OCI-LY3 (cell line): Measurements from ENCODE around the gene TFAP2D.

Source experiments
- H2AFZ ChIP-seq: fragments of 200-600, 300-600 bp; shearing (Covaris generic); 2 replicates; pipeline ENCODE4 v1.6.0; 2014; ENCODE audit warnings: antibody characterized with exemption, low read depth, low read length
- H3K27ac ChIP-seq: fragments of 200-600, 300-600 bp; sonication (generic); 2 replicates; pipeline ENCODE4 v1.5.1; 2014; ENCODE audit warnings: mild to moderate bottlenecking, low read length, moderate library complexity, mixed read lengths
- H3K27me3 ChIP-seq: fragments of 200-600, 300-600 bp; sonication (generic); 2 replicates; pipeline ENCODE4 v1.6.1; 2014; ENCODE audit warnings: low read depth, low read length, mixed read lengths
- H3K36me3 ChIP-seq: fragments of 200-600, 300-600 bp; sonication (generic); replicated peaks from 2 replicates; pipeline ENCODE3; 2014; ENCODE audit warnings: low read depth, low read length, mixed read lengths
- H3K4me1 ChIP-seq: fragments of 300-600, 200-600 bp; sonication (generic); 2 replicates; pipeline ENCODE4 v1.6.1; 2014; ENCODE audit warnings: low read length, mixed read lengths
- H3K4me2 ChIP-seq: fragments of 200-600, 300-600 bp; sonication (generic); 2 replicates; pipeline ENCODE4 v1.6.1; 2014; ENCODE audit warnings: low read length, mixed read lengths
- H3K4me3 ChIP-seq: fragments of 300-600, 200-600 bp; sonication (generic); 2 replicates; pipeline ENCODE4 v1.5.1; 2014; ENCODE audit warnings: antibody characterized with exemption, mild to moderate bottlenecking, low read length, moderate library complexity
- H3K79me2 ChIP-seq: fragments of 300-600, 200-600 bp; shearing (Covaris generic); 2 replicates; pipeline ENCODE4 v1.6.1; 2014; ENCODE audit warnings: mild to moderate bottlenecking, low read length, mixed read lengths
- H3K9ac ChIP-seq: fragments of 300-600, 200-600 bp; shearing (Covaris generic); 2 replicates; pipeline ENCODE4 v1.6.0; 2014; ENCODE audit warnings: mild to moderate bottlenecking, low read length, moderate library complexity
- H3K9me3 ChIP-seq: fragments of 200-600, 300-600 bp; shearing (Covaris generic); 2 replicates; pipeline ENCODE4 v1.6.1; 2014; ENCODE audit warnings: low read length, mixed read lengths; ENCODE audit not compliant: insufficient read depth
- H4K20me1 ChIP-seq: fragments of 200-600, 300-600 bp; sonication (generic); 2 replicates; pipeline ENCODE4 v1.6.1; 2016; ENCODE audit warnings: low read length, mixed read lengths; ENCODE audit not compliant: insufficient read depth
- EZH2phosphoT487 ChIP-seq: fragments of 200-600 bp; shearing (Covaris generic); IDR thresholded peaks from 2 replicates; pipeline ENCODE4 v1.6.1; 2018; ENCODE audit warnings: antibody characterized with exemption, mixed run types, low read depth
- TF ChIP-seq, protein P1 (sequence below): fragments of 200-600, 300-600 bp; sonication (generic); IDR thresholded peaks from 2 replicates; pipeline ENCODE4 v1.5.1; 2014; ENCODE audit warnings: antibody characterized with exemption, low read length, low read depth

The TFAP2D gene

DNA sequence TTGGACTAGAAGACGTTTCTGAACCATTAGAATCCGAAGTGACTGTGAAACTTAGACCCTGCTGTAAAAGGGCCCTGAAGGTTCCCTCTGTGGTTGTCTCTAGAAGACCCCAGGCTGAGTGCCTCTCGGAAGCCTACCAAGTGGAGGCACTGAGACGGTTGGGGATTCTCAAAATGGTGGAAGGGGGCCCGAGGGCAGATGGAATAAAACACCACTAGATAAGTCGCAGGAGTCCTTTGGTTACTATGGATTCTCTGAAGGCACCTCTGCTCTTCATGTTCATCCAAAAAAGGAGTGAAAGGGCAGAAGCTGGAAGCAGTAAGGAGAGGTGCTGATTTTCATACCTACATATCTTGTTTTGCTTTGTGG lies 4.0 kb upstream of the TFAP2D start:
- no peaks in the 10 kb centered on the region for H3K36me3 ChIP-seq
- H3K27me3 ChIP-seq, result no peaks in the 10 kb centered on the region
- no peak for TF ChIP-seq EZH2phosphoT487
- TF ChIP-seq, protein P1, sequence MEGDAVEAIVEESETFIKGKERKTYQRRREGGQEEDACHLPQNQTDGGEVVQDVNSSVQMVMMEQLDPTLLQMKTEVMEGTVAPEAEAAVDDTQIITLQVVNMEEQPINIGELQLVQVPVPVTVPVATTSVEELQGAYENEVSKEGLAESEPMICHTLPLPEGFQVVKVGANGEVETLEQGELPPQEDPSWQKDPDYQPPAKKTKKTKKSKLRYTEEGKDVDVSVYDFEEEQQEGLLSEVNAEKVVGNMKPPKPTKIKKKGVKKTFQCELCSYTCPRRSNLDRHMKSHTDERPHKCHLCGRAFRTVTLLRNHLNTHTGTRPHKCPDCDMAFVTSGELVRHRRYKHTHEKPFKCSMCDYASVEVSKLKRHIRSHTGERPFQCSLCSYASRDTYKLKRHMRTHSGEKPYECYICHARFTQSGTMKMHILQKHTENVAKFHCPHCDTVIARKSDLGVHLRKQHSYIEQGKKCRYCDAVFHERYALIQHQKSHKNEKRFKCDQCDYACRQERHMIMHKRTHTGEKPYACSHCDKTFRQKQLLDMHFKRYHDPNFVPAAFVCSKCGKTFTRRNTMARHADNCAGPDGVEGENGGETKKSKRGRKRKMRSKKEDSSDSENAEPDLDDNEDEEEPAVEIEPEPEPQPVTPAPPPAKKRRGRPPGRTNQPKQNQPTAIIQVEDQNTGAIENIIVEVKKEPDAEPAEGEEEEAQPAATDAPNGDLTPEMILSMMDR, result no peak
- H3K9me3 ChIP-seq, result no peaks in the 10 kb centered on the region
- H3K9ac ChIP-seq, result no peak overlapping the region
- H4K20me1 ChIP-seq, result no peaks in the 10 kb centered on the region
- no peak overlapping the region for H3K4me2 ChIP-seq
- H3K79me2 ChIP-seq, result no peaks in the 10 kb centered on the region
- H3K4me3 ChIP-seq, result no peak overlapping the region
- no peak overlapping the region for H2AFZ ChIP-seq
- H3K27ac ChIP-seq, result no peak overlapping the region
- H3K4me1 ChIP-seq, result no peaks in the 10 kb centered on the region

DNA sequence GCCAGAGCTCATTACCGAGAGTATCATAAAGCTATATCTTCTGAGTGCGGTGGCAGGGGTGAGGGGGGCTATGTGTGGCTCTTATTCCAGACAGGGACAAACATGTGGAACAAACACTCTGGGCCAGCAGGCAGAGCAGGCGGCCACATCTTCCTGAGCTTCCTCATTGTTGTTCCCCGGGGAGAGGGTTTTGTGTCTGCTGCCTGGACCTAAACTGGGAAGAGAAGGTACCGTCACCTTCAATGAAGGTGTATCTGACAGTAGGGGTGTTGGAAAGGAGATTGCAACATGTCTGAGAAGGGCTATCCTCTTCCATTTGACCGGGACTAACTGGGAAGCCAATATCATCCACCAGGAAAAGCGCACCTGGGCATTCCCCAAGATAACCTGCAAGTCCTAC lies 1.6 kb upstream of the TFAP2D start:
- TF ChIP-seq, protein P1, result no peak
- no peak for TF ChIP-seq EZH2phosphoT487

DNA sequence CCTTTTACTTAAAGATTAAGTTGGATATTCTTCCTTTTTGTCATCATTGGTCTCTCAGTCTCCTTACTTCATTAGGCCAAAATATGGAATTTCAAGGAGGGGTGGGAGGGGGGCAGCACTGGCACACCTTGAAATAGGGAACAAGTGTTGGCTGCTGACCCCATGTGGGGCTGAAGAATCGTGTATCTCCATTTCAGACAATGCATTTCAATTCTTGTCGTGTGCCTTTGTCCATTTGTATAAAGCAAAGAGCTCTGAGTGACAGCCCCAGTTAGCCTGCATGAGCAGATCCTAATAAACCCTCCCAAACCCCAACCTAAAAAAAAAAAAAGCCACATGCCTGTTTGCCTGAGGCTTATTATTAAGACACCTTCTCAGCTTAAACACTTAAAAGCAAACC lies 1.0 kb upstream of the TFAP2D start:
- H3K9ac ChIP-seq, result no peak overlapping the region
- H3K79me2 ChIP-seq, result no peaks in the 10 kb centered on the region
- H3K27ac ChIP-seq, result no peak overlapping the region
- H3K9me3 ChIP-seq, result no peaks in the 10 kb centered on the region
- H4K20me1 ChIP-seq, result no peaks in the 10 kb centered on the region
- no peak for TF ChIP-seq EZH2phosphoT487
- TF ChIP-seq, protein P1, result no peak
- no peak overlapping the region for H3K4me3 ChIP-seq
- no peak overlapping the region for H2AFZ ChIP-seq
- no peaks in the 10 kb centered on the region for H3K27me3 ChIP-seq
- H3K36me3 ChIP-seq, result no peaks in the 10 kb centered on the region
- H3K4me1 ChIP-seq, result no peaks in the 10 kb centered on the region
- no peak overlapping the region for H3K4me2 ChIP-seq

More for the DNA sequence above, 1.6 kb upstream of the TFAP2D start:
- Histone ChIP-seq H3K27ac (no peak overlapping the region), H3K79me2 (no peaks in the 10 kb centered on the region), H3K4me2 (no peak overlapping the region), H3K4me1 (no peaks in the 10 kb centered on the region), H4K20me1 (no peaks in the 10 kb centered on the region), H3K27me3 (no peaks in the 10 kb centered on the region), H3K36me3 (no peaks in the 10 kb centered on the region), H3K9ac (no peak overlapping the region), H3K4me3 (no peak overlapping the region), H3K9me3 (no peaks in the 10 kb centered on the region), H2AFZ (no peak overlapping the region)

DNA sequence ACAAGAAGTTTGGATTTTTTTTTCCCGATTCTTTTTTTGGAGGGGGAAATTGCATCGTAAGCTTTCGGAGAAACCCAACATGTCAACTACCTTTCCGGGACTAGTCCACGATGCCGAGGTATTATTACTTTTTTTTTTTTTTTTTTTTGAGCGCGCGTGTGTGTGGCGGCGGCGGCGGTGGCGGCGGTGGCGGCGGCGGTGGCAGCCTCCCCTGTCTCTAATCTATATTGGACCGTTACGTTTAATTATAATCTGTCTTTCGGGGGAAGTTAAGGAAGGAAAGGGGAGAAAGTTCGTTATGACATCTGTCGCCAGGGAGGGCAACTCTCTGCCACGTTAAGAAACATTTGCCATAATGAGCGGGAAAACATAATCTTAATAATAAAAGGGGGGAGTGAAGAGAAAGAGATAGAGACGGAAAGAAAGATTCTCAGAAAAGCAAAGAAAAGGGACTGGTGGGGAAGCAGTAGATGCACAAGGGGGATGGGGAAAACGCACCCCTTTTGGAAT lies 706 bp downstream of the TFAP2D start:
- Histone ChIP-seq H3K36me3 (no peaks in the 10 kb centered on the region), H2AFZ (no peak overlapping the region), H3K9me3 (no peaks in the 10 kb centered on the region), H3K27ac (no peak overlapping the region), H3K4me1 (no peaks in the 10 kb centered on the region), H4K20me1 (no peaks in the 10 kb centered on the region), H3K4me2 (no peak overlapping the region), H3K4me3 (no peak overlapping the region), H3K9ac (no peak overlapping the region), H3K27me3 (no peaks in the 10 kb centered on the region), H3K79me2 (no peaks in the 10 kb centered on the region)
- TF ChIP-seq, protein P1, result no peak
- no peak for TF ChIP-seq EZH2phosphoT487
